BLaER1 treated with 17β-estradiol and CSF1 and Interleukin-3, amounts not matched to agents 10 nM and 100 nM (cell line): ENCODE data around the gene DIP2A.

Experiments
- H3K27ac ChIP-seq, 11 experiments: shearing (Covaris generic); formaldehyde crosslinking; 2 replicates each; pipeline ENCODE4 v1.8.1; 2022
- H3K27me3 ChIP-seq, 11 experiments: shearing (Covaris generic); formaldehyde crosslinking; 2 replicates each; pipeline ENCODE4 v1.8.1; 2022
- H3K36me3 ChIP-seq, 11 experiments: shearing (Covaris generic); formaldehyde crosslinking; 2 replicates each; pipeline ENCODE4 v1.8.1; 2022
- H3K4me1 ChIP-seq, 10 experiments: shearing (Covaris generic); formaldehyde crosslinking; 2 replicates each; pipeline ENCODE4 v1.8.1; 2022
- H3K4me2 ChIP-seq, 11 experiments: shearing (Covaris generic); formaldehyde crosslinking; 2 replicates each; pipeline ENCODE4 v1.8.1; 2022
- H3K4me3 ChIP-seq, 10 experiments: shearing (Covaris generic); formaldehyde crosslinking; 2 replicates each; pipeline ENCODE4 v1.8.1; 2022
- H3K9ac ChIP-seq, 11 experiments: shearing (Covaris generic); formaldehyde crosslinking; 2 replicates each; pipeline ENCODE4 v1.8.1; 2022
- H3K9me3 ChIP-seq, 11 experiments: shearing (Covaris generic); formaldehyde crosslinking; replicated peaks in 1 of 11; 2 replicates each; pipeline ENCODE4 v1.8.1; 2022
- H4K20me1 ChIP-seq, 11 experiments: shearing (Covaris generic); formaldehyde crosslinking; 2 replicates each; pipeline ENCODE4 v1.8.1; 2022
- Cebpa-rat ChIP-seq, 11 experiments: shearing (Covaris generic); IDR thresholded peaks; 2 replicates each; pipeline ENCODE4 v1.8.1; 2022

Gene DIP2A

GRCh38 chr21:46527801-46528200, 69.1 kb downstream of the DIP2A start:
- Histone ChIP-seq H3K9ac (no peak overlapping the region), H3K9me3 (no peaks in the 10 kb centered on the region), H3K4me2 (peak overlapping the region in 1 of 11 experiments; percentile 81; a peak in 2 of 22 replicates), H3K4me3 (no peak overlapping the region), H4K20me1 (peaks cover 0 to 17% (median 0%) of the 10 kb centered on the region in 11 experiments; a peak in 3 of 22 replicates), H3K27me3 (no peaks in the 10 kb centered on the region), H3K4me1 (peaks cover 9 to 22% (median 17%) of the 10 kb centered on the region in 10 experiments), H3K36me3 (peaks cover 43 to 84% (median 62%) of the 10 kb centered on the region in 11 experiments), H3K27ac (no peak overlapping the region)
- TF ChIP-seq Cebpa-rat (IDR thresholded peaks at IDR 0.05): no peak

- Histone ChIP-seq H3K36me3 (peaks cover 68 to 100% (median 82%) of the 10 kb centered on the region in 11 experiments), H3K27me3 (no peaks in the 10 kb centered on the region)
These were observed 73.4 kb downstream of the DIP2A start for GRCh38 chr21:46532080-46532479.

GRCh38 chr21:46537026-46537425, 78.3 kb downstream of the DIP2A start:
- no peak for TF ChIP-seq Cebpa-rat (IDR thresholded peaks at IDR 0.05)
- peaks cover 0 to 5% (median 0%) of the 10 kb centered on the region in 11 experiments; a peak in 6 of 22 replicates for H4K20me1 ChIP-seq
- no peak overlapping the region for H3K9ac ChIP-seq
- H3K36me3 ChIP-seq: peaks cover 81 to 100% (median 93%) of the 10 kb centered on the region in 11 experiments
- no peak overlapping the region for H3K4me2 ChIP-seq
- peaks cover 0 to 3% (median 0%) of the 10 kb centered on the region in 10 experiments; a peak in 1 of 20 replicates for H3K4me1 ChIP-seq
- H3K27me3 ChIP-seq: no peaks in the 10 kb centered on the region
- no peak overlapping the region for H3K4me3 ChIP-seq
- H3K9me3 ChIP-seq: no peaks in the 10 kb centered on the region
- H3K27ac ChIP-seq: no peak overlapping the region

More at GRCh38 chr21:46532080-46532479, 73.4 kb downstream of the DIP2A start:
- Histone ChIP-seq H3K4me3 (no peak overlapping the region), H3K9me3 (no peaks in the 10 kb centered on the region), H3K4me2 (no peak overlapping the region), H3K27ac (no peak overlapping the region), H3K4me1 (peaks cover 0 to 8% (median 5%) of the 10 kb centered on the region in 10 experiments; a peak in 12 of 20 replicates), H4K20me1 (peaks cover 0 to 10% (median 0%) of the 10 kb centered on the region in 11 experiments; a peak in 3 of 22 replicates), H3K9ac (no peak overlapping the region)
- TF ChIP-seq Cebpa-rat (IDR thresholded peaks at IDR 0.05): no peak

GRCh38 chr21:46538262-46538661, 79.6 kb downstream of the DIP2A start:
- Histone ChIP-seq H4K20me1 (peaks cover 0 to 5% (median 0%) of the 10 kb centered on the region in 11 experiments; a peak in 6 of 22 replicates), H3K36me3 (peaks cover 89 to 100% (median 96%) of the 10 kb centered on the region in 11 experiments), H3K9ac (no peak overlapping the region)

GRCh38 chr21:46538851-46539666, 80.4 kb downstream of the DIP2A start:
- H3K36me3 ChIP-seq: peaks cover 86 to 100% (median 95%) of the 10 kb centered on the region in 11 experiments
- H3K4me2 ChIP-seq: no peak overlapping the region
- no peaks in the 10 kb centered on the region for H3K27me3 ChIP-seq
- H3K9ac ChIP-seq: no peak overlapping the region
- no peaks in the 10 kb centered on the region for H3K4me1 ChIP-seq
- H3K27ac ChIP-seq: no peak overlapping the region
- H4K20me1 ChIP-seq: peaks cover 0 to 5% (median 0%) of the 10 kb centered on the region in 11 experiments; a peak in 5 of 22 replicates
- no peaks in the 10 kb centered on the region for H3K9me3 ChIP-seq
- TF ChIP-seq Cebpa-rat (IDR thresholded peaks at IDR 0.05): no peak
- no peak overlapping the region for H3K4me3 ChIP-seq

More at GRCh38 chr21:46538262-46538661, 79.6 kb downstream of the DIP2A start:
- no peaks in the 10 kb centered on the region for H3K27me3 ChIP-seq
- H3K27ac ChIP-seq: no peak overlapping the region
- H3K4me3 ChIP-seq: no peak overlapping the region
- H3K4me2 ChIP-seq: no peak overlapping the region
- no peaks in the 10 kb centered on the region for H3K4me1 ChIP-seq
- no peaks in the 10 kb centered on the region for H3K9me3 ChIP-seq
- TF ChIP-seq Cebpa-rat (IDR thresholded peaks at IDR 0.05): no peak

- H3K4me2 ChIP-seq: no peak overlapping the region
- H4K20me1 ChIP-seq: peaks cover 0 to 11% (median 0%) of the 10 kb centered on the region in 11 experiments; a peak in 5 of 22 replicates
- H3K36me3 ChIP-seq: peaks cover 83 to 100% (median 96%) of the 10 kb centered on the region in 11 experiments
- no peak overlapping the region for H3K4me3 ChIP-seq
- no peaks in the 10 kb centered on the region for H3K9me3 ChIP-seq
- TF ChIP-seq Cebpa-rat (IDR thresholded peaks at IDR 0.05): no peak
- no peak overlapping the region for H3K9ac ChIP-seq
- H3K27ac ChIP-seq: no peak overlapping the region
- no peaks in the 10 kb centered on the region for H3K4me1 ChIP-seq
- no peaks in the 10 kb centered on the region for H3K27me3 ChIP-seq
These were observed 81.5 kb downstream of the DIP2A start for GRCh38 chr21:46540087-46540710.

GRCh38 chr21:46542588-46543124, 84.0 kb downstream of the DIP2A start:
- Histone ChIP-seq H4K20me1 (peaks cover 0 to 8% (median 0%) of the 10 kb centered on the region in 11 experiments; a peak in 4 of 22 replicates), H3K4me3 (no peak overlapping the region), H3K36me3 (peaks cover 83 to 100% (median 97%) of the 10 kb centered on the region in 11 experiments), H3K9ac (no peak overlapping the region; a peak in 1 of 22 replicates), H3K9me3 (peaks cover 0 to 2% (median 0%) of the 10 kb centered on the region in 11 experiments; a peak in 2 of 22 replicates), H3K4me2 (no peak overlapping the region), H3K27ac (no peak overlapping the region), H3K4me1 (no peaks in the 10 kb centered on the region), H3K27me3 (no peaks in the 10 kb centered on the region)
- TF ChIP-seq Cebpa-rat (IDR thresholded peaks at IDR 0.05): no peak

- Histone ChIP-seq H3K4me3 (no peak overlapping the region), H3K4me2 (no peak overlapping the region), H3K4me1 (no peaks in the 10 kb centered on the region), H3K27ac (no peak overlapping the region), H3K9ac (no peak overlapping the region), H3K27me3 (no peaks in the 10 kb centered on the region), H4K20me1 (peaks cover 0 to 5% (median 0%) of the 10 kb centered on the region in 11 experiments; a peak in 4 of 22 replicates), H3K36me3 (peaks cover 84 to 100% (median 97%) of the 10 kb centered on the region in 11 experiments), H3K9me3 (peaks cover 0 to 8% (median 2%) of the 10 kb centered on the region in 11 experiments; a peak in 7 of 22 replicates)
- no peak for TF ChIP-seq Cebpa-rat (IDR thresholded peaks at IDR 0.05)
These were observed 84.6 kb downstream of the DIP2A start for GRCh38 chr21:46543306-46543705.

GRCh38 chr21:46544003-46544402, 85.3 kb downstream of the DIP2A start:
- no peak for TF ChIP-seq Cebpa-rat (IDR thresholded peaks at IDR 0.05)
- Histone ChIP-seq H3K4me2 (no peak overlapping the region), H3K27me3 (no peaks in the 10 kb centered on the region), H3K36me3 (peaks cover 85 to 100% (median 97%) of the 10 kb centered on the region in 11 experiments), H4K20me1 (peaks cover 0 to 5% (median 0%) of the 10 kb centered on the region in 11 experiments; a peak in 3 of 22 replicates), H3K4me1 (no peaks in the 10 kb centered on the region), H3K9ac (no peak overlapping the region), H3K4me3 (no peak overlapping the region), H3K9me3 (peaks cover 0 to 12% (median 4%) of the 10 kb centered on the region in 11 experiments; a peak in 7 of 22 replicates), H3K27ac (no peak overlapping the region)
